Adrenal gland (tissue), 12 donors: Measurements from ENCODE around the gene LZTR1. TPM values are rescaled to one million over a fixed set of nuclear protein-coding genes. Genes with fewer than 3 reads are reported as not detected.

Experiments used
- DNase-seq, 7 donors: peaks; one replicate each; pipeline ENCODE4 v3.0.0-alpha.2; 2019 to 2020
- H3K27ac ChIP-seq, 5 donors: fragments of 200-600 bp; sonication (generic) in 4 of 5; 1 replicate in 3 of 5; 2 replicates in 2 of 5; pipeline versions ENCODE4 v1.5.1 to v1.8.0; 2016 to 2020; ENCODE audit warnings: mild to moderate bottlenecking in 1 of 5
- H3K27me3 ChIP-seq: fragments of 200-600 bp; 2 replicates; pipeline ENCODE4 v1.8.0; 2021
- H3K36me3 ChIP-seq, 2 donors: fragments of 200-600 bp; replicated peaks in 1 of 2; 1 replicate in 1 of 2; 2 replicates in 1 of 2; pipeline versions ENCODE4 v1.5.1 to v1.8.0; 2018 to 2022
- H3K4me1 ChIP-seq, 2 donors: fragments of 200-600 bp; replicated peaks in 1 of 2; 1 replicate in 1 of 2; 2 replicates in 1 of 2; pipeline versions ENCODE4 v1.5.1 to v1.8.0; 2018 to 2021
- H3K4me3 ChIP-seq, 4 donors: fragments of 200-600 bp; sonication (generic) in 3 of 4; one replicate each; pipeline ENCODE4 v1.5.1; 2016 to 2018
- H3K9me3 ChIP-seq, 3 donors: fragments of 200-600 bp; sonication (generic) in 1 of 3; replicated peaks in 1 of 3; 1 replicate in 2 of 3; 2 replicates in 1 of 3; pipeline versions ENCODE4 v1.5.1 to v1.8.0; 2016 to 2021
- POLR2A ChIP-seq, 2 donors: fragments of 450-650 bp; IDR thresholded peaks; one replicate each; pipeline ENCODE4 v1.6.1; 2017; ENCODE audit warnings: antibody characterized with exemption in 2 of 2, mild to moderate bottlenecking in 2 of 2, moderate library complexity in 1 of 2
- WGBS, 4 donors: extraction: QIAGEN DNeasy Blood & Tissue Kit in 2 of 4; methylation state at CpG; one replicate each; pipeline versions ENCODE4 v1.1.5 to v1.1.7; 2013 to 2017; 5-methylcytosine and 5-hydroxymethylcytosine counted together
- intact Hi-C, 2 donors: fragments of 100-400 bp; cut with DNase I; formaldehyde crosslinking; loops; one replicate each; pipeline versions ENCODE4 v1.14.1 to v1.15.0; 2022 to 2023
- polyA plus RNA-seq, 3 donors: library from polyadenylated mRNA; stranded (reverse); fragments of 200-250 nt in 2 of 3; fragments of 350-450 nt in 1 of 3; fragmentation: Illumina TruSeq in 1 of 3; extraction: RNeasy Lipid Tissue Mini Kit (QIAGEN cat#74804) in 1 of 3; gene quantifications; one replicate each; pipeline ENCODE4 v1.2.3, GENCODE V29; 2013 to 2014
- total RNA-seq, 9 donors: library from RNA; depleted of rRNA in 4 of 9; stranded (reverse); fragments of >200 nt in 4 of 9; fragments of 120-200 nt in 1 of 9; fragmentation: NEBNext Ultra II Directional in 1 of 9; extraction: Animal tissue kit (Norgen Biotek cat#: 25700) in 1 of 9; gene quantifications; one replicate each; pipeline versions ENCODE4 v1.1.0 to v1.2.4, GENCODE V29; 2013 to 2023
- TF ChIP-seq, protein P1 (sequence below), 6 experiments: fragments of 450-650 bp in 4 of 6; fragments of 200-600 bp in 2 of 6; sonication (generic) in 1 of 6; IDR thresholded peaks; 1 replicate in 5 of 6; 2 replicates in 1 of 6; pipeline versions ENCODE4 v1.5.1 to v1.8.0; 2016 to 2021; ENCODE audit warnings: antibody characterized with exemption in 6 of 6, mild to moderate bottlenecking in 2 of 6, moderate library complexity in 1 of 6
- donor health status: healthy with polysubstance abuse.
- donor health status: Bipolar disorder and iron deficiency.
- donor health status: DM: yes; HTN: yes; CAD: no.
- donor health status: DM: no; HTN: no; CAD: no.
- donor health status: DM: no; HTN: no; CAD: no.
- donor health status: DM: yes; HTN: yes; CAD: no.

LZTR1 gene
- total and polyA plus RNA-seq, 12 donors: 32.6 to 100 (median 55.8) TPM

DNA sequence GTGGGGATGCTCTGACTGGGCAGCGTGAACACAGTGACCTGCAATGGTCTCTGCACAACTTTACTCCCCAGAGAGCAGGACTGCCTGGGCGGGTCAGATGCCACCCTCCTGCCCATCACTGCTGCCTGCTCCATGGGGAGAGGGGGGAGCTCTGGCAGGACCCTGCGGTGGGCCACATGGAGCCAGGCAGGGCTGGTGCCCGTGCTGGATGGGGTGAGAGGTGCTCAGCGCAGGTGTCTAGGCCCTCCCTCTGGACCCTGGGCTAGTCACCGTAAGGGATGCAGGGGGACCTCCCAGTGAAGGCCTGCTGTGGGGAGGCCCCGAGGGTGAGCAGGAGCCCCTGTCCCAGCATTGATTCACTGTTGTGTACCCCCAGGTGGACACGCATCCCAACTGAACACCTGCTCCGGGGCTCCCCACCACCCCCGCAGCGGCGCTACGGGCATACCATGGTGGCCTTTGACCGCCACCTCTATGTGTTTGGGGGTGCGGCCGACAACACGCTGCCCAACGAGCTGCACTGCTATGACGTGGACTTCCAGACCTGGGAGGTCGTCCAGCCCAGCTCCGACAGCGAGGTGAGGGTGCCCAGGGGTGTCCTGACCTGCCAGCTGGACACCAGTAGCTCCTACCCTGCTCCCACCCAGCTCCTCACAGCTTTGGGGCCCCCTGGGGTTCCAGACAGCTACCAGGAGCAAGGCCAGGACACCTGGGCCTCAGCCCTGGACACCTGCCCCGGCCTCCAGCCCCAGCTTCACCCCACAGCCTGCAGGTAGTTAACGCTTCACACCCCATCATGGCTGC is 9.4 kb downstream of the LZTR1 start:
- H3K27me3 ChIP-seq: no peaks in the 10 kb centered on the region
- peaks cover 0 to 69% of the 10 kb centered on the region in 2 donors for H3K36me3 ChIP-seq
- WGBS, 4 donors: 90 to 95% (median 92%) methylated on average over 4 to 24 of the region's 24 CpGs
- no peak for TF ChIP-seq POLR2A (IDR thresholded peaks at IDR 0.05)
- TF ChIP-seq, protein P1, sequence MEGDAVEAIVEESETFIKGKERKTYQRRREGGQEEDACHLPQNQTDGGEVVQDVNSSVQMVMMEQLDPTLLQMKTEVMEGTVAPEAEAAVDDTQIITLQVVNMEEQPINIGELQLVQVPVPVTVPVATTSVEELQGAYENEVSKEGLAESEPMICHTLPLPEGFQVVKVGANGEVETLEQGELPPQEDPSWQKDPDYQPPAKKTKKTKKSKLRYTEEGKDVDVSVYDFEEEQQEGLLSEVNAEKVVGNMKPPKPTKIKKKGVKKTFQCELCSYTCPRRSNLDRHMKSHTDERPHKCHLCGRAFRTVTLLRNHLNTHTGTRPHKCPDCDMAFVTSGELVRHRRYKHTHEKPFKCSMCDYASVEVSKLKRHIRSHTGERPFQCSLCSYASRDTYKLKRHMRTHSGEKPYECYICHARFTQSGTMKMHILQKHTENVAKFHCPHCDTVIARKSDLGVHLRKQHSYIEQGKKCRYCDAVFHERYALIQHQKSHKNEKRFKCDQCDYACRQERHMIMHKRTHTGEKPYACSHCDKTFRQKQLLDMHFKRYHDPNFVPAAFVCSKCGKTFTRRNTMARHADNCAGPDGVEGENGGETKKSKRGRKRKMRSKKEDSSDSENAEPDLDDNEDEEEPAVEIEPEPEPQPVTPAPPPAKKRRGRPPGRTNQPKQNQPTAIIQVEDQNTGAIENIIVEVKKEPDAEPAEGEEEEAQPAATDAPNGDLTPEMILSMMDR (IDR thresholded peaks at IDR 0.05): no peak
- H3K9me3 ChIP-seq: no peaks in the 10 kb centered on the region
- intact Hi-C loops: no loop called here
- no peak overlapping the region for H3K4me3 ChIP-seq
- no peak for DNase-seq
- H3K4me1 ChIP-seq: no peaks in the 10 kb centered on the region
- H3K27ac ChIP-seq: no peak overlapping the region

DNA sequence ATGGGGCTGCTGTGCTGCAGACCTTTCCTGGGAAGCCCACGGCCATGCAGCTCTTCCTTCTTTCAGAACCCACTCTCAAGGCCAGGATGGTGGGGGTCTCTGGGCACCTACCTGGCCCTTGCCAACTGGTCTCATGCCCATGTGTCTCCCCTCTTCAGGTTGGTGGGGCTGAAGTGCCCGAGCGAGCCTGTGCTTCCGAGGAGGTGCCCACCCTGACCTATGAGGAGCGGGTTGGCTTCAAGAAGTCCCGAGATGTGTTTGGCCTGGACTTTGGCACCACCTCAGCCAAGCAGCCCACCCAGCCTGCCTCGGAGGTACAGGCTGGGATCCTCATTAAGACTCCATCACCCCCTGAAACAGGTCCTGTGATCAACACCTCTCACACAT is 10.0 kb downstream of the LZTR1 start:
- Histone ChIP-seq H3K9me3 (no peaks in the 10 kb centered on the region), H3K36me3 (peaks cover 0 to 63% of the 10 kb centered on the region in 2 donors), H3K4me3 (no peak overlapping the region), H3K4me1 (no peaks in the 10 kb centered on the region), H3K27ac (no peak overlapping the region), H3K27me3 (no peaks in the 10 kb centered on the region)
- intact Hi-C loops: no loop called here
- no peak for DNase-seq
- 40 to 94% (median 87%) methylated on average over 1 to 7 of the region's 7 CpGs for WGBS, 4 donors
- TF ChIP-seq POLR2A (IDR thresholded peaks at IDR 0.05): no peak
- TF ChIP-seq, protein P1 (IDR thresholded peaks at IDR 0.05): no peak

DNA sequence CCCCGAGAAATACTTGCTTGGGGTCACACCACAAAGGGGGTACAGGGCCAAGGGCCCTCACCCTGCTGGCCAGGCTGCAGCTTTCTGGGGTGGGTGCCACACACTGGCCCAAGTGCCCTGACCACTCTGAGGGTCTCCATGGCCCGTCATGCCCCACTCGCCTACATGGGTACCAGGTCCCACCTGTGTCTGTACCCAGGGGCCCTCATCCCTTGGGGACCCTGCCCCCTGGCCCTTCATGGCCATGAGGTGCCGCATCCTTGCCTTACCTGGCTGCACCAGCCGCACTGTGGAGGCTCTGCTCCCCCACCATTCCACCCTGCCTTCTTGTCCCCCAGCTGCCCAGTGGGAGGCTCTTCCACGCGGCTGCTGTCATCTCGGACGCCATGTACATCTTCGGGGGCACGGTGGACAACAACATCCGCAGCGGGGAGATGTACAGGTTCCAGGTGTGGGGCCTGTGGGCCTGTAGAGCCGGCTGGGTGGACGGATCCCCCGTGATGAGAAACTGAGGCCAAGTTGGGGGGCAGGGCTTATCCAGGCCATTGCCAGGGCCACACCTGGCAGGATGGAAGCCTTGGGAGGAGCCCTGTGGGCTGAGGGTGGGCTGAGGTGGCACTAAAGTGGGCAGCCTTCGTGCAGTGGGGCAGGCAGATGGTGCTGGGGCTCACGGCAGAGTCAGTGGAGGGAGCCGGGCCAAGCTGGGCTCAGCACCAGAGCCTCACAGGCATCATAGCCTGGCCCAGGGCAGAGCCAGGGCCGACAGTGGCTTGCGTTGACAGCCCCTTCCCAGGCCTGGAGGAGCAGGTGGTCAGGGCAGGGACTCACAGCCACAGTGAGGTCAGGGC is 10.6 kb downstream of the LZTR1 start:
- intact Hi-C loops: no loop called here
- Histone ChIP-seq H3K27ac (no peak overlapping the region), H3K27me3 (no peaks in the 10 kb centered on the region), H3K36me3 (peaks cover 0 to 57% of the 10 kb centered on the region in 2 donors), H3K9me3 (no peaks in the 10 kb centered on the region), H3K4me3 (no peak overlapping the region), H3K4me1 (no peaks in the 10 kb centered on the region)
- no peak for DNase-seq
- WGBS, 4 donors: 86 to 91% (median 90%) methylated on average over 14 to 21 of the region's 21 CpGs
- no peak for TF ChIP-seq POLR2A (IDR thresholded peaks at IDR 0.05)
- TF ChIP-seq, protein P1 (IDR thresholded peaks at IDR 0.05): no peak
